H9 (cell line): ENCODE data around the gene FCHSD2. TPM values are rescaled to one million over a fixed set of nuclear protein-coding genes. Genes with fewer than 3 reads are reported as not detected.

Source experiments
- DNase-seq: peaks from one replicate; pipeline ENCODE4 v3.0.0-alpha.2; 2017
- H2AFZ ChIP-seq: one replicate; pipeline ENCODE4 v1.6.1; 2013; ENCODE audit warnings: mild to moderate bottlenecking, low read length, control low read depth, moderate library complexity
- H2AK5ac ChIP-seq: 2 replicates; pipeline ENCODE4 v1.6.1; 2013; ENCODE audit warnings: low read length, control low read depth, mixed read lengths; ENCODE audit not compliant: insufficient read length
- H2BK120ac ChIP-seq: one replicate; pipeline ENCODE4 v1.6.1; 2013; ENCODE audit warnings: low read depth, mild to moderate bottlenecking, low read length, control low read depth, inconsistent platforms; ENCODE audit not compliant: poor library complexity, severe bottlenecking
- H2BK12ac ChIP-seq: 2 replicates; pipeline ENCODE4 v1.6.1; 2013; ENCODE audit warnings: low read length, control low read depth, mixed read lengths, low read depth; ENCODE audit not compliant: insufficient read length
- H2BK15ac ChIP-seq: 2 replicates; pipeline ENCODE4 v1.6.1; 2013; ENCODE audit warnings: low read depth, low read length, control low read depth
- H2BK20ac ChIP-seq: one replicate; pipeline ENCODE4 v1.6.1; 2013; ENCODE audit warnings: low read depth, mild to moderate bottlenecking, low read length, control low read depth, inconsistent platforms; ENCODE audit not compliant: poor library complexity, severe bottlenecking
- H2BK5ac ChIP-seq: 2 replicates; pipeline ENCODE4 v1.6.1; 2013; ENCODE audit warnings: low read length, control low read depth, mixed read lengths; ENCODE audit not compliant: insufficient read length
- H3K14ac ChIP-seq: 2 replicates; pipeline ENCODE4 v1.6.1; 2013; ENCODE audit warnings: low read length, control low read depth; ENCODE audit not compliant: insufficient read depth
- H3K18ac ChIP-seq: 2 replicates; pipeline ENCODE4 v1.6.1; 2013; ENCODE audit warnings: low read depth, mild to moderate bottlenecking, mixed read lengths, low read length, control low read depth; ENCODE audit not compliant: insufficient read length
- H3K23ac ChIP-seq: 2 replicates; pipeline ENCODE4 v1.6.1; 2013; ENCODE audit warnings: low read length, control low read depth, mixed read lengths, low read depth; ENCODE audit not compliant: insufficient read length
- H3K23me2 ChIP-seq: 2 replicates; pipeline ENCODE4 v1.6.1; 2013; ENCODE audit warnings: low read depth, mild to moderate bottlenecking, mixed read lengths, low read length, control low read depth; ENCODE audit not compliant: insufficient read length, poor library complexity, severe bottlenecking
- H3K27ac ChIP-seq: 2 replicates; pipeline ENCODE4 v1.5.1; 2013; ENCODE audit warnings: low read length, control low read depth, mixed read lengths, low read depth; ENCODE audit not compliant: insufficient read length
- H3K27me3 ChIP-seq: 2 replicates; pipeline ENCODE4 v1.6.1; 2013; ENCODE audit warnings: low read length, control low read depth, inconsistent platforms; ENCODE audit not compliant: insufficient read depth
- H3K4ac ChIP-seq: 2 replicates; pipeline ENCODE4 v1.6.1; 2013; ENCODE audit warnings: low read depth, mild to moderate bottlenecking, control low read depth, inconsistent platforms, low read length, moderate library complexity
- H3K4me1 ChIP-seq: 2 replicates; pipeline ENCODE4 v1.6.1; 2013; ENCODE audit warnings: low read length, control low read depth, inconsistent platforms; ENCODE audit not compliant: insufficient read depth
- H3K4me2 ChIP-seq: 2 replicates; pipeline ENCODE4 v1.6.1; 2013; ENCODE audit warnings: low read length, control low read depth, mixed read lengths; ENCODE audit not compliant: insufficient read length, insufficient read depth
- H3K56ac ChIP-seq: 2 replicates; pipeline ENCODE4 v1.6.1; 2013; ENCODE audit warnings: low read depth, mild to moderate bottlenecking, mixed read lengths, low read length, control low read depth; ENCODE audit not compliant: insufficient read length
- H3K79me1 ChIP-seq: 2 replicates; pipeline ENCODE4 v1.6.1; 2013; ENCODE audit warnings: low read depth, mild to moderate bottlenecking, moderate library complexity, low read length, control low read depth, inconsistent platforms; ENCODE audit not compliant: insufficient read depth, poor library complexity, severe bottlenecking
- H3K79me2 ChIP-seq: 2 replicates; pipeline ENCODE4 v1.6.1; 2013; ENCODE audit warnings: low read length, control low read depth, inconsistent platforms; ENCODE audit not compliant: insufficient read depth
- H3K9ac ChIP-seq: 2 replicates; pipeline ENCODE4 v1.6.1; 2013; ENCODE audit warnings: low read length, control low read depth, mixed read lengths; ENCODE audit not compliant: insufficient read length; ENCODE audit errors: extremely low read depth
- H3K9me3 ChIP-seq: one replicate; pipeline ENCODE4 v1.6.1; 2013; ENCODE audit warnings: low read depth, low read length, inconsistent platforms; ENCODE audit not compliant: control insufficient read depth
- H3T11ph ChIP-seq: one replicate; pipeline ENCODE4 v1.6.1; 2013; ENCODE audit warnings: mild to moderate bottlenecking, low read length, control low read depth, inconsistent platforms
- H4K20me1 ChIP-seq: one replicate; pipeline ENCODE4 v1.6.1; 2013; ENCODE audit not compliant: control insufficient read depth, insufficient read length, insufficient read depth
- H4K5ac ChIP-seq: 2 replicates; pipeline ENCODE4 v1.6.1; 2013; ENCODE audit warnings: low read depth, mild to moderate bottlenecking, mixed read lengths, low read length, control low read depth; ENCODE audit not compliant: insufficient read length
- H4K8ac ChIP-seq: replicated peaks from 2 replicates; pipeline ENCODE4 v1.6.1; 2013; ENCODE audit warnings: low read length, control low read depth, mixed read lengths, low read depth; ENCODE audit not compliant: insufficient read length
- H4K91ac ChIP-seq: 2 replicates; pipeline ENCODE4 v1.6.1; 2013; ENCODE audit warnings: low read depth, mild to moderate bottlenecking, moderate library complexity, mixed read lengths, low read length, control low read depth; ENCODE audit not compliant: insufficient read length
- H3K27ac Mint-ChIP-seq, 3 experiments: 2 replicates in 2 of 3; 3 replicates in 1 of 3; pipeline ENCODE4 v1.8.0; 2020 to 2021; ENCODE audit warnings: mixed read lengths in 3 of 3, mild to moderate bottlenecking in 1 of 3, moderate library complexity in 1 of 3
- H3K27me3 Mint-ChIP-seq: 2 replicates; pipeline ENCODE4 v1.8.0; 2021; ENCODE audit warnings: low read depth, mild to moderate bottlenecking, moderate library complexity, mixed read lengths
- H3K36me3 Mint-ChIP-seq, 3 experiments: 2 replicates in 2 of 3; 3 replicates in 1 of 3; pipeline ENCODE4 v1.8.0; 2020 to 2021; ENCODE audit warnings: low read depth in 3 of 3, mixed read lengths in 3 of 3; ENCODE audit not compliant: insufficient read depth in 1 of 3
- H3K4me1 Mint-ChIP-seq, 2 experiments: 2 replicates each; pipeline ENCODE4 v1.8.0; 2020; ENCODE audit warnings: mixed read lengths in 2 of 2
- H3K4me3 Mint-ChIP-seq, 2 experiments: 2 replicates in 1 of 2; 3 replicates in 1 of 2; pipeline ENCODE4 v1.8.0; 2020 to 2021; ENCODE audit warnings: mild to moderate bottlenecking in 2 of 2, mixed read lengths in 2 of 2, moderate library complexity in 1 of 2
- H3K9me3 Mint-ChIP-seq, 2 experiments: 2 replicates in 1 of 2; 3 replicates in 1 of 2; pipeline ENCODE4 v1.8.0; 2020; ENCODE audit warnings: mild to moderate bottlenecking in 2 of 2, mixed read lengths in 2 of 2, moderate library complexity in 1 of 2
- total RNA-seq: library from RNA; stranded (reverse); gene quantifications from 2 replicates; pipeline ENCODE4 v1.2.1, GENCODE V29; 2021
- TF ChIP-seq, protein P1 (sequence below): fragments of 200-600 bp; sonication (generic); conservative IDR thresholded peaks from 3 replicates; pipeline ENCODE4 v1.8.0; 2021; ENCODE audit warnings: antibody characterized with exemption, mild to moderate bottlenecking

Gene FCHSD2
- total RNA-seq, 1 experiment from 2014 or later, result 17.8 TPM

DNA sequence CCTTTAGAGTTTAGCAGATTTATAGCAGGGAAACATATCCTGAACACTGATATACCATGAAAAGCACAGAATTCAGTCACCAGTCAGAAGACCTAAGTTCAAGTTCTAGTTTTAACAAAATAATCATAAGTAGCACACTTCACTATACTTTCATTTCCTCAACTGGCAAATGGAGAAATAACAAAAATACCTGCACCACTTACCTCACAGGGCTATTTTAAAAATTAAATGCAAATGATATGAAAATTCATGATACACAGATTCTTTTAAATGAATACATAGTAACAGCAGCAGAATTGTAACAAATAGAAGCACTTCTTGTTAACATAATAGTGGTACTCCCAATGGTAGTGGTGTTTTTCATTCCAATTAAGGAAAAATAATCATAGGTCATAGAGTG, 139.0 kb downstream of the FCHSD2 start:
- Mint-ChIP-seq H3K27me3 (no peaks in the 10 kb centered on the region), H3K9me3 (no peaks in the 10 kb centered on the region), H3K27ac (no peak overlapping the region), H3K36me3 (peaks cover 0 to 5% (median 0%) of the 10 kb centered on the region in 3 experiments; a peak in 1 of 7 replicates), H3K4me1 (peaks cover 3 to 8% of the 10 kb centered on the region in 2 experiments), H3K4me3 (no peak overlapping the region)
- no peaks in the 10 kb centered on the region for H3K27me3 ChIP-seq
- H2BK120ac ChIP-seq, result no peak overlapping the region
- H4K91ac ChIP-seq, result no peak overlapping the region
- H2BK15ac ChIP-seq, result no peak overlapping the region
- H3K4me2 ChIP-seq, result no peak overlapping the region
- TF ChIP-seq, protein P1, sequence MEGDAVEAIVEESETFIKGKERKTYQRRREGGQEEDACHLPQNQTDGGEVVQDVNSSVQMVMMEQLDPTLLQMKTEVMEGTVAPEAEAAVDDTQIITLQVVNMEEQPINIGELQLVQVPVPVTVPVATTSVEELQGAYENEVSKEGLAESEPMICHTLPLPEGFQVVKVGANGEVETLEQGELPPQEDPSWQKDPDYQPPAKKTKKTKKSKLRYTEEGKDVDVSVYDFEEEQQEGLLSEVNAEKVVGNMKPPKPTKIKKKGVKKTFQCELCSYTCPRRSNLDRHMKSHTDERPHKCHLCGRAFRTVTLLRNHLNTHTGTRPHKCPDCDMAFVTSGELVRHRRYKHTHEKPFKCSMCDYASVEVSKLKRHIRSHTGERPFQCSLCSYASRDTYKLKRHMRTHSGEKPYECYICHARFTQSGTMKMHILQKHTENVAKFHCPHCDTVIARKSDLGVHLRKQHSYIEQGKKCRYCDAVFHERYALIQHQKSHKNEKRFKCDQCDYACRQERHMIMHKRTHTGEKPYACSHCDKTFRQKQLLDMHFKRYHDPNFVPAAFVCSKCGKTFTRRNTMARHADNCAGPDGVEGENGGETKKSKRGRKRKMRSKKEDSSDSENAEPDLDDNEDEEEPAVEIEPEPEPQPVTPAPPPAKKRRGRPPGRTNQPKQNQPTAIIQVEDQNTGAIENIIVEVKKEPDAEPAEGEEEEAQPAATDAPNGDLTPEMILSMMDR, result no peak
- no peak overlapping the region for H4K5ac ChIP-seq
- no peak overlapping the region for H3T11ph ChIP-seq
- no peaks in the 10 kb centered on the region for H3K79me2 ChIP-seq
- H4K8ac ChIP-seq, result no peak overlapping the region
- H2BK5ac ChIP-seq, result no peak overlapping the region
- no peak overlapping the region for H3K23ac ChIP-seq
- no peaks in the 10 kb centered on the region for H3K4me1 ChIP-seq
- H3K9ac ChIP-seq, result no peak overlapping the region
- H2AK5ac ChIP-seq, result no peak overlapping the region
- no peaks in the 10 kb centered on the region for H4K20me1 ChIP-seq
- no peak overlapping the region for H2BK20ac ChIP-seq
- DNase-seq, result no peak
- no peak overlapping the region for H2AFZ ChIP-seq
- H3K27ac ChIP-seq, result no peak overlapping the region
- no peak overlapping the region for H3K56ac ChIP-seq
- H3K23me2 ChIP-seq, result no peaks in the 10 kb centered on the region
- no peak overlapping the region for H3K18ac ChIP-seq
- H2BK12ac ChIP-seq, result no peak overlapping the region
- no peaks in the 10 kb centered on the region for H3K79me1 ChIP-seq
- H3K14ac ChIP-seq, result no peak overlapping the region
- no peak overlapping the region for H3K4ac ChIP-seq
- no peaks in the 10 kb centered on the region for H3K9me3 ChIP-seq
